HG02840 (cell line): Measurements from ENCODE around the gene FHIT.

Experiments used
- ATAC-seq: cut with Tn5 transposase; IDR thresholded peaks from one replicate; pipeline ENCODE4 v1.9.1; 2021; ENCODE audit warnings: mild to moderate bottlenecking, moderate library complexity, moderate number of reproducible peaks; ENCODE audit not compliant: unreplicated experiment, low FRiP score

FHIT gene

DNA sequence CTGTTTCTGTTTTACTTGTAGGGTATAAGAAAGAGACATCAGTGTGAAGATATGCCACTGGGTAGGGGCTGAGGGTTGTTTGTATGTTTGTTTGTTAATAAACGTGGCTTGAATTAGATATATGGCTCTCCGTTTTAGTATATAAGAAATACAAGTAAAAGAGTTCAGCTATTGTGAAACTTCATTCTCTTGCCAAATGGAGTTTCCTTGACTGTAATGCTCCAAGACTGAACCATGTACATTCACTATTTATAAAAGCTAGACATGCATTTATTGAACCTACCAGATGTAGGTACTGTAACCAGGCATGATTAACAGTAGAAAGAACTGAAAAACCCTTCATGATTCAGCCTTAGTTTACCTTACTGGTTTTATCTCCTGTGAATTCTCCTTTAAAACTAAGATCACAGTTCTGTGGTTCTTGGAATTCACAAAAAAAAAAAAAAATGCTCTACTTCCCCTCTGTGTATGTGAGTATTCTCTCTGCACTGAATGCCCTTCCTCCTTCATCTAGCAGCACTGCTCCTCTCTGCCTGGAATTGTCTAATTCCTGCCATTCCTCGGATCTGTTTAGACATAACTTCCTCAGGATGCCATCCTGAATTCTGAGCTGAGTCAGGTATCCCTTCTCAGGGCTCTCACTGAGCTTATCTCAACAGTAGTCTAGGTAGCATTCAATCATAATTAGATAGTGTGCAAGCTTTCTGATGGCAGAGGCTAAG, 504.4 kb downstream of the FHIT start:
- ATAC-seq = no peak

DNA sequence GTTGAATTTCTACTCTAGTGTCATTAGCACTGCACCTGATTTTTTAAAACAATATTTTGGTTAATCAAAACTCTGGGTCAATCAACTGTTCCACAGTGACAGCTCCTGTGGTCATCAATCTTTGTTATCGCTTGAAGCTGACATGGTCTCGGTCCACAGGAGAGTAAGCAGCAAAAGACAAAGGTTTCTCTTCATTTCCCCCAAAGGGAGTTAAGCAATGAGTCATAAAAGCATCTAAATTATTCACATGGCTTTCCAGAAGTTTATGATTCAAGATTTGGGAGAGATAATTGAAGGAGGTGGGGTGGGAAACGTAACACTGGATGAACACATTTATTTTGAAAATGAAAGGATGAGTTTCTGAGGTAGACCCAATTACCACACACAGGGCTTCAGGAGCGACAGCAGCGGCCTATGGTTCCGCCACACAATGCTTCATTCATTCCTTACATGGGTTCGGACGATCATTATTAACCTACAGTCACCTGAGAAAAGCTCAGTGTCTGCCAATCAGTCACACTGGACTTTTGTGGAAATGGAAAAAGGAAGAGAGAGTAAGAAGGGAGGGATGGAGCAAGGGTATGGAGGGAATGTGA, 505.1 kb downstream of the FHIT start:
- ATAC-seq = no peak

DNA sequence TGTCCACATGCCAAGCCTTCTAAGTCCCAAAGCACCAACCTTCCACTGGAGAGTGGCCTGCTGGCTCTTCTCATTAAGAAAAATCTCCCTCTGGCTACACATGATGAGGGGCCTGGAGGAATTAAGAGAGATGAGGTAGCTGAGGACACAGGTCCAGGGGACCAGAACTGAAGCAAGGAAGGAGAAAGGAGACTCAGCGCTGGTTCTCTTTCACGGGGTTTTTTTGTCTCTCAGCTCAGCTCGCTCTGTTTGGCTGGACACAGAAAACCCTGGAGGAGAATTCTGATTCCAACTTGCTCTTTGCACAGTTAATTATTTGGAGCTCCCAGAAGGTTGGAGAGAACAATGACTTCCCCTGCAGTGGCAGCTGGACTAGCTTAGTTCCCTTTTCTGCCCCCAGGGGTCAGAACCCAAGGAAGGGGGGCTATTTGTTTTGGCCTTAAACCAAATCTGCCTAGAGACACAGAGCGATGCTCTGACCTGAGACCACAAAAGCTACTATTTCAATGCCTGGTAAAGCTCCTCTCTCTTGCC, 507.6 kb downstream of the FHIT start:
- ATAC-seq = no peak

DNA sequence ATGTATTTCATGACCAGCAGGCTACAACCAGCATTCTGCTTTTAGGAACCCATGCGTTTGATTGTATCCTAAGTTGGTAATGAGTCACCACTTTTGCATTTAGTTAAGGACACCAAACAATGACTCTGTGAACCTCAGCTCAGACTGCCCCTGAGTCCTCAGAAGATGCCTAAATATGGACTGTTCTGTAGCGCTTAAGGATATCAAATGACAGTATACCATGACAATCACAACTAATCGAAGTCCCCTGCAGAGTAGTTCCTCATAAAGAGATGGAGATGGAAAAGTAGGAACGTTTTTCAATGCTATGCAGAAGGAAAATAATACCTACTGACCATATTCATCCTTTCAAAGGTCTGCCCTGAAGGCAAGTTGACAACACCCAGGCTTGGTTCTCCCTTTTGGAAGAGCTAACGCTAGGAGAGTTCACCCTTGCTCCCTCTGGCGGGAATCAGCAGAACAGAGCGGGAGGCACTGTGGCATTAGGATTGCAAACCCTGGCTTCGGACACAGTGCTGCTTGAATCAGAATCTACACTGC, 508.6 kb downstream of the FHIT start:
- no peak for ATAC-seq

DNA sequence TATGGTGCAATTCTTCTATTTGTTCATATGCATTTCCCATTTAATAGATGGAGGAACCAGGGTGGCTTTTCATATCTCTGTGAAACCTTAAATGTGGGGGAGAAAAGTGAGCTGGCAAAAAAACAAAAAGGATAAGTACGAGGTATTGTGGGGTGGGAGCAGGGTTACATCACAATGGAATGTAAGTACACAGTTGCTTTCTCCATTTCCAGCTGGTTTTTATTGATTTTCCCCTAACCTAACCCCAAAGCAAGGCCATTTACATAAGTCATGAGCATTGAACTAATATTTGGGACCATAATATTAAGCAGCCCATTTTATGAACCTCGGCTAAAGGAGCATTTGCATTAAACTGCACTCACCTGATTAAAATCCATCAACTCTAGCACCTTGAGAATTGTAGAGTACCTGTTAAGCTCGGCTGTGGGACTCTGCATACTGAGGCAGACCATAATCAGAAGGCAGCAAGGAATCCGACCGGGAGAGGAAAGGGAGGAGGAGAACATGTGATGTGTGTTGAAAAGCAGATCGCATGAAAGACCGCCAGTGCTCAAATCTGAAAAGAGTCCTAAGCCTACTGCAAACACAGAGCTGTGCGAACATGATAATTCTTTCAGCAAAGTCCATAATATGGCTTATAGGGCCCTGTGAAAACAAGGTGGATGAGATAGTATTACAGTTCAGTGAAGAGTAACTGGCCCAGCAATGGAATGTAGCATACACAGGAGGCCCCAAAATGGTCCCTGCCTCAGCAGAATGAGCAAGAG, 513.4 kb downstream of the FHIT start:
- ATAC-seq = no peak

DNA sequence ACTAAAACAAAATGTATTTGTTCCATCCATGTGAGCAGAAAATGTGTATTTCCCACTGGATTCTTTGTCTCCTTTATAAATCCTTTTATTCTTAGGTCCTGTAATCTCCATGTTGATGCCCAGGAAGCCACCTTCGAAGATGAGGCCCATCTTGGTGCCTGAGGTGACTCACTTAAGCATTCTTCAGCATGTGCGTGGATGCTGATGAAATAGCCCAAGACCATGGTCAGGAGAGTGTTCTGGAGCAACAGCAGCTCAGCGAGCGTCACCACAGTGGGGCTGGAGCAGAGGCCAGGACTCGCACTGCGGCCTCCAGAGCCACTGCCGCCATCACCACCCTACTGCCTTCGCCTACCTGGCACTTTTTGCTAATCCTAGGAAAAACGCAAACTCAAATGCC, 520.9 kb downstream of the FHIT start:
- ATAC-seq = no peak

DNA sequence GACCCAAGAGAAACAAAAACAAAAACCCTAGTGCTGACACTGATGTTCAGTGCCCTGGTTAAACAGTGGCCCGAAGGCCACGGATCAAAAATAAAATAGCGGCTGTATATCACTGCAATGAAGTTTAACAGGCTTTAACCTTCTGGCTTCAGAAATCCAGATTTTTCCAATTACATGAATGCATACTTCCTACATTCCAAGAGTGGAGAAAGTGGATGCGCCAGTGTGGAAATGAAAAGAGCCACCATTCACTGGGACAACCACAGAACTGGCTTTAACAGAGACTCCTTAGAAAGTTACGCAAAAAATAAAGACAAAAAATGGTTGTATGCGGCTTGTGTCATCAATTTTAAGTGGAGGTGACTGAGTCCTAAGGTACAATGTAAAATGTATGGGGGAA, 522.2 kb downstream of the FHIT start:
- ATAC-seq = no peak

DNA sequence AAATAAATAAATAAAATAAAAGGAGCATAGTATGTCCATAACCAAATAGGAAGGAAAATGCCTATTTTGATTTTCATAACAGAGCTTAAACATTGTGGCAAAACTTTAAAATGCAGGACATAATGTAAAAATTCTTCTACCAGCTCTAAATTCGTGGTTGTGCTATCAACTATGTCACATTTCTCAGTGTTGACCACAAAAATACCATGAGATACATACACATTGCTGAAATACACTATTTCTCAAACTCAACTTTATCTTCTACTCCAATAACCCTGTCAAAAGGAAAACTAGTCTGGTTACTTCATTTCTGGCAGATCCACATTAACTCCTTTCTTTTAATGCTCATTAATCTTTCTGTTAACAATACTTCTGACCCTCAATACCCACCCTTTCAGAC, 523.2 kb downstream of the FHIT start:
- no peak for ATAC-seq

DNA sequence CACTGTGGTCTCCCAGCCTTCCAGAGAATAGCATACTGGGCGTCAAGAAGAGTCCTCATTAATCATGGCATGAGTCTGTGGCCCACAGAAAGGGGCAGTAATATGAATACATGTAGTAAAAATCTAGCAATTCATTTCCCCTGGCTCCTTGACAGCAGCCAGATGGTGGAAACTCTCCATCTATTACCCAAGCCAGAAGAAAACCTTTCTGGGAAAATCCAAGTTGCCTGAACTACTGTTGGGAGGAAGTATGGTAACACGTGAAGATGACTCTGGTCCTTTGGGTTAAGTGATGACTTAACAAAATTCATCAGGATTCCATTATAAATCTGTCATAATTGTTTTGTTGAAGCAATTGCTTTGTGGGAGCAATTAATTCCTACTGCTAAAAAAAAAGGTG, 530.5 kb downstream of the FHIT start:
- ATAC-seq = no peak

DNA sequence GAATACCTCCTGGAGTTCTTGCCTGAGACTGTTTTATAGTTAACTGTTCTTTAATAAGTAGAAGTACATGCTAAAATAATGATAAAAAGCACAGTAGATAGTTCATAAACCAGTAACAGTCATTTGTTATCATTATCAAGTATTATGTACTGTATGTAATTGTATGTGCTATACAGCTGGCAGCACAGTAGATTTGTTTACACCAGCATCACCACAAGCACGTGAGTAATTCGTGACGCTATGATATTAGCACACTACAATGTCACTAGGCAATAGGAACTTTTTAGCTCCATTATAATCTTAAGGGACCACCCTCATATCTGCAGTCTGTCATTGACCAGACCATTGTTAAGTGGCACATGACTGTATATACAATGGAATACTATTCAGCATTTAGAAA, 534.7 kb downstream of the FHIT start:
- no peak for ATAC-seq

DNA sequence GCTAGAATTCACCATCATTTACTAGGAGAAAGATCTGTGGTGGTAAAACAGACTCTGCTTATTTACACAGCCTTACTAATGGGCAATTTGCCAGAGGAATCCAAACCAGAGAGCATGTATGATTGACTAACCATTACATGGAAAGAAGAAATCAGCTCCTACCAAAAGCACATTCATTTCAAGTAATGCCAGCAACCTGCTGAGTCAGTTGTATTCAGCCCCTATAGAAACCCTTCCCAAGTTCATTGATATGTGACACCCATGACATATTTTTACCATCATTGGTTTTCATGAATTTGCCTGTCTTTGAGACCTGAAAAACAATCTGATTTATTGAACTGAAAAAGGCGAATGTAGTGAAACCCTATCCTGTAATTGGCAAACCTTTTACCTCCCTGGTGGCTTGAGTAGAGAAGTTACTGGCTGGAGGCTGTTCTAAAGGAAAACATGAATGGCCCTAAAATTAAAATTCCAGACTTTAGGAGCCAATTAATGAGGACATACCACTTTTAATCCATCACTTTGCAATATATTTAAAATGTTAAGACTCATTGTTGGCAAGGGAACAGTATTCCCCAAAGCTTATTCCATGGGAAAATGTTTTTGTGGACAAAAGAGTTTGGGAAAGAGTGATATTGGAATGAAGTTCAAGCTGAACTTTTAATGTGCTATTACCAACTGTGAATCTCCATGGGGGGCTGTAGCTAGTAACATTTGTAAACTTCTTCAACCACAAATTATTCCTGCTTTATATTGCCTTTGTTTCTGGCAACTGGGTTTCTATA, 542.9 kb downstream of the FHIT start:
- no peak for ATAC-seq

DNA sequence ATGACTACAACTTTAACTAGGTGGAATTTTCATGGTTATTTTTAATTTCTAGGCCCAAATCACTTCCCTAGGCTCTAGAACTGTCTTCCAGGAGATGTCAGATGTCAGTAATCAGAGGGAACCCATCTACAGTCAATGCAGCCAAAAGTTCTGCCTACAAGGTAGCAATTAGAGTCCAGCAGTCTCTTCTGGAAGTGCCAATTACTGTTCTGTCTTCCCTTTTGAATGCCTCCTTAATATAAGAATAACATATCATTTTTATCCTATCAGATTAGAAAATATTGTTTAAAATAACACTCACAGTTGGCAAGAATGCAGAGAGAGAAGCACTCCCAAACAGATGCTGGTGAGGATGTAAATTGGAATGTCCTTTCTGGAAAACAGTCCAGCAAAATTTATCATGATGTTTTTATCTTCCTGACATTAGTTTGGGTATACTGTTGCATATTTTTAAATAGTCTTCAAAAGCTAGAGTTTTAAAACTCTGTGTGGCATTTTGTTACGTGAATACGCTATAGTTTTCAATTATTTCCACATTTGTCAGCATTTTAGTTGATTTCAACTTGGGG, 543.7 kb downstream of the FHIT start:
- ATAC-seq = no peak

DNA sequence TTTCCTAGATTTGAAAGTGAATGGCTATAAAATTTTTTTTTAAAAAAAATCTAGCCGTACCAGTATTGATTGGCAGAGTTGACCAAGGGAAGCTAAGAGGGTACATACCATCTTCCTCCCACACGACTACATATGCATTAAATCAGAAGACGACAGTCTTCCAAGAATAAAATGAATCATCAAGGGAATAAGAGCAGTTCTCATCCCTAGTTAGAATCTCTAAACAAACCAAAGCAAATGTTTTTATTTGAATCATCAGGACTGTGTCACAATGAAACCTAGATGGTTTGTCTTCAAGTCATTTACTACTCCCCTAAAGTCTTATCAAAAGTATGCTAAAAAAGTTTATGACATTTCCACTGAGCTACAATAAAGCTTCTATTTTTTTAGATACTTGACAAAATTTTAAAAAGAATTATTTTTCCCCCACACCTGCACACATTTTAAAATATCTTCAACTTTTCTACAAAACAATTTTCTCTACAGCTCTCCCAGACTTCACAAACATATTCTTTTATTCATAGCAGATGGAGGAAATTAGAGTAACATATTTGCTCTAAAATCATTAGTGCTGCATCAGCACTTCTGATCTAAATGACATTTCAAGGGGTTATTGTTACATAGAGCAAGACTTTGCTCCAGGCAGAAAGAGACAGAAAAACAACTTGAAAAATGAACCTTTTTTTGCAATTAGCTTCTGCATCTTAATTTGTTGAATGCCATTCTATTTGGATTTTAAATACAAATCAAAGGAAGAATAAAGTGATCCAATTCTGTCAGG, 547.1 kb downstream of the FHIT start:
- ATAC-seq = no peak

DNA sequence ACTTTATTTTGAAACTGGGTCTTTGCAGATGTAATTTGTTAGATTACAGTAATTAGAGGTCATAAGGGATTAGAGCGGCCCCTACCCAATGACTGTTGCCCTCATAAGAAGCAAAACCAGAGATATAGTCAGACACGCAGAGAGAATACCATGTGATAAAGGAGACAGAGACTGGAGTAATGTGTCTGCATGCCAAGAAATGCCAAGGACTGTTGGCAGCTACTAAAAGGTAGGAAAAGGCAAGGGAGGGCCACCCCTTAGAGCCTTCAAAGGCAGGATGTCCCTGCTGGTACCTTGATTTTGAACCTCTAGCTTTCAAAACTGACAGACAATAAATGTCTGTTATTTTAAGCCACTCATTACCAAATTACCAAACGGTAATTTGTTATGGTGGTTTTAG, 548.2 kb downstream of the FHIT start:
- ATAC-seq = no peak

DNA sequence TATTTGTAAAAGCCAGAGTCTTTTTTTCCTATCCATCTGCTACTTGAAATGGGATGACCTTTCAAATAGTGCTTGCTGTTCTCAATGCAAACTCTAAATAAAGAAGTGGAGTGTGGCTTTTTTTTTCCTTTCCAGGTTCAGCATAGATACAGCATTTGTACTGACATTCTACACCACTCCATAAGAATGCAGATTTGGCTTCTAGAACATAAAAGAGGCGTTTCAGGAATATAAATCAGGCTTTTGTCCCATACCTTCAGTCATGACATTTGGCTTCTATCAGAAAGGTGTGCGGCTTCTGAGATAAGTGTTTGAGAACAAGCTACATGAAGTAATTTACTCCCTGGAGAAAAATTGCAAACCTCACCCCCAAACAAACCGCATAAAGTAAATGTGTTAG, 553.1 kb downstream of the FHIT start:
- ATAC-seq = no peak

DNA sequence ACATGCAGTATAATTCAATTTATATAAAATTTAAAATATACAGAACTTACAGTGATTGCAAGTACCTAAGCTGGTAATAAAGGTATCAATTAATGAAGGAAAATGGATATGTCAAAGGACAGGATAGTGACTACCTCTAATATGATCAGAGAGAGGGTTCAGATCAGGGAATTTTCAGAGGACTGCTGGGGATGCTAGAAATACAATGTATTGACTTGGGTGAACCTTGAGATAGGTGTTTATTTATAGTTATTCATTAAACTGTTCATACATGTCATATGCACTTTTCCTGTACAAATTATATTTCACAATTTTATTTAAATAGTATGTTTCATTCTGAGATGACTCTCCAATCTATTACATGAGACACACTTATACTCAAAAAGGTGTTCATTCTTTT, 554.1 kb downstream of the FHIT start:
- no peak for ATAC-seq

DNA sequence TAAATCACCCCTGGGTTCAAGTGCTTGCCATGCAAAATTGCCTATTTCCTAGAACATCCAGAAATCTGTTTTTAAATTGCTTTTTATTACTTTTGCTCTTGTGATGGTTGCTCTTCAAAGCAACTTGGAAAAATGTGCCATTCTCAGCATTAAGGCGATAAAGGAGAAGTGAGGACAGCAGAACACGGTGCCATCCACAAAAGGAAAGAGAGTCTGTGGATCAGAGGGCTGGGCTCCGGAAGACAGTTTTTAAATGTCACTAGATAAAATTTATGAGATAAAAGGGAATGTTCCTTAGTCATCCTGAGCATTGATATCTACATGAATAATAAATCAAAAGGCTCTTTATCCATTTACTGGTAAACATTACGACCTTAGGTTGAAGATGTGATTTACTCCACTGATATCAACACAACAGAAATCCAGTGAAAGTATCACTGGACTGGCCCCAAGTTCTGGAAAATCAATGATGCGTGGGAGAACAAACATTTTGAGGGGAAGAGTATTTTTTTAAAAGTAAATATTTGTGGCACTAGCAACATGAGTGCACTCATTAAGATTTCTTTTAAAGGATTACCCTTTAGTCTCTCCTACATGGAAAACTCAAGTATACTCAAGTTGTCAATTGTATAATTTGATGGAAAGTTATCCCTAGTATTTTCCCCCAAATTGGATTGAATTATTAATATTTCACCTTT, 554.7 kb downstream of the FHIT start:
- no peak for ATAC-seq

DNA sequence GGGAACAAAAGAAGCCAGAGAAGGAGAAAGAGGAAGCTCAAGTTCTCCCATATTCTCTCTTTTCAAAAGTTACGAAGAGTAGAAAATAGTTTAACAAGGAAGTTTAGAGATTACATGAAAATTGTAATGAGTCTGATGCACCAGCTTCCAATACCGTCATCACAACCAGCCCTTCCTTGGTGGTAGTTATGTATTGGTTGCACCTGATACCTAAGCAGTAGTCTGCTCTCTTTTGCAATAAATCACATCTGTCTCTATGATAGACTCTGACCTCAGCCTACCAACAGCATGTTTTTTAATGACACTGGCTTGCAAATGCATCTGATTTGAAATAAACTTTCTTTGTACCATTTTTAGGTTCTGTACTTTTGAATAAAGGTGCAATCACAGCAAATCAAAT, 575.8 kb downstream of the FHIT start:
- ATAC-seq = no peak

DNA sequence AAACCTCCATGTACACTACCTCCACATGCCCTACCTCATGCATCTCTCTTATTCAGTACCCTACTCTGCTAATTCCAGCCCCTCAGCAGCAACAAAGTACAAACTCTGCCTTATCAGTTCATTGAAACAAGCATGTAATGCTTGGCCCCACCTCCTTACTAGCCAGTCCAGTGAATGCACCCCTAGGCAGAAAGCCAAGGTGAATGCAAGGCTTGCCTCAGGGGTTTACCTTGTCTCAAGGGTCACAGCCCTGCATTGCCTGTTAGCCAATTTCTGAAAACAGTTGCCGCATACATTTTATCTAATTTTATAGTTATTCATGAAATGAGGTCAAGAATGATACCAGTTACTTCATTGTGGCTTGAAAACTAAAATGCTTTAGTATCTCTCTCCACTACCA, 576.4 kb downstream of the FHIT start:
- no peak for ATAC-seq
